Astrocyte of the spinal cord (primary cell): ENCODE measurements around the gene SIGLEC12.
"Not testable (repeated sequence)": the region's sequence is repeated elsewhere in the genome, so short reads cannot be mapped to it uniquely, and the experiment has no call there.

Experiments
- DNase-seq: peaks from one replicate; pipeline ENCODE4 v3.0.0; 2011; ENCODE audit warnings: low read depth, low spot score
- H3K4me3 ChIP-seq: 2 replicates; pipeline ENCODE4 v1.5.1; 2011; ENCODE audit warnings: low read depth, mild to moderate bottlenecking, low read length, moderate library complexity
- CTCF ChIP-seq: IDR thresholded peaks from 2 replicates; pipeline ENCODE4 v1.5.1; 2012; ENCODE audit warnings: low read depth, mild to moderate bottlenecking, low read length, inconsistent platforms
- in situ Hi-C: cut with HindIII; loops from 2 replicates; pipeline ENCODE4 v1.10.0; 2017; ENCODE audit warnings: low sequenced_read_pairs

The SIGLEC12 gene

GRCh38 chr19:51469162-51469561, 32.4 kb downstream of the SIGLEC12 start:
- H3K4me3 ChIP-seq: no peak overlapping the region
- no peak for TF ChIP-seq CTCF

GRCh38 chr19:51468545-51468920, 33.1 kb downstream of the SIGLEC12 start:
- no peak for TF ChIP-seq CTCF
- H3K4me3 ChIP-seq: no peak overlapping the region
- in situ Hi-C loops: no loop called here
- DNase-seq: no peak

More at GRCh38 chr19:51469162-51469561, 32.4 kb downstream of the SIGLEC12 start:
- DNase-seq: no peak
- in situ Hi-C loops: no loop called here

- no peak for DNase-seq
- TF ChIP-seq CTCF: no peak
- in situ Hi-C loops: no loop called here
- H3K4me3 ChIP-seq: no peak overlapping the region
Measured at GRCh38 chr19:51467864-51468544, 33.6 kb downstream of the SIGLEC12 start.

GRCh38 chr19:51466723-51467122, 34.9 kb downstream of the SIGLEC12 start:
- in situ Hi-C loops: no loop called here
- no peak overlapping the region for H3K4me3 ChIP-seq
- TF ChIP-seq CTCF: no peak
- no peak for DNase-seq

GRCh38 chr19:51463976-51464581, 37.5 kb downstream of the SIGLEC12 start:
- in situ Hi-C loops, DNase-seq: not testable (repeated sequence)

GRCh38 chr19:51462681-51463080, 38.9 kb downstream of the SIGLEC12 start:
- in situ Hi-C loops: no loop called here
- DNase-seq: no peak
- no peak overlapping the region for H3K4me3 ChIP-seq
- no peak for TF ChIP-seq CTCF

More at GRCh38 chr19:51463976-51464581, 37.5 kb downstream of the SIGLEC12 start:
- H3K4me3 ChIP-seq: not testable (repeated sequence)

GRCh38 chr19:51462276-51462675, 39.3 kb downstream of the SIGLEC12 start:
- in situ Hi-C loops: no loop called here
- H3K4me3 ChIP-seq: no peak overlapping the region
- TF ChIP-seq CTCF: no peak
- no peak for DNase-seq
